ENCODE data around the gene PEAK3. TPM values are rescaled to one million over a fixed set of nuclear protein-coding genes. Genes with fewer than 3 reads are reported as not detected.

The PEAK3 gene
- total RNA-seq, 1 donor from 2014 or later, result not detected

DNA sequence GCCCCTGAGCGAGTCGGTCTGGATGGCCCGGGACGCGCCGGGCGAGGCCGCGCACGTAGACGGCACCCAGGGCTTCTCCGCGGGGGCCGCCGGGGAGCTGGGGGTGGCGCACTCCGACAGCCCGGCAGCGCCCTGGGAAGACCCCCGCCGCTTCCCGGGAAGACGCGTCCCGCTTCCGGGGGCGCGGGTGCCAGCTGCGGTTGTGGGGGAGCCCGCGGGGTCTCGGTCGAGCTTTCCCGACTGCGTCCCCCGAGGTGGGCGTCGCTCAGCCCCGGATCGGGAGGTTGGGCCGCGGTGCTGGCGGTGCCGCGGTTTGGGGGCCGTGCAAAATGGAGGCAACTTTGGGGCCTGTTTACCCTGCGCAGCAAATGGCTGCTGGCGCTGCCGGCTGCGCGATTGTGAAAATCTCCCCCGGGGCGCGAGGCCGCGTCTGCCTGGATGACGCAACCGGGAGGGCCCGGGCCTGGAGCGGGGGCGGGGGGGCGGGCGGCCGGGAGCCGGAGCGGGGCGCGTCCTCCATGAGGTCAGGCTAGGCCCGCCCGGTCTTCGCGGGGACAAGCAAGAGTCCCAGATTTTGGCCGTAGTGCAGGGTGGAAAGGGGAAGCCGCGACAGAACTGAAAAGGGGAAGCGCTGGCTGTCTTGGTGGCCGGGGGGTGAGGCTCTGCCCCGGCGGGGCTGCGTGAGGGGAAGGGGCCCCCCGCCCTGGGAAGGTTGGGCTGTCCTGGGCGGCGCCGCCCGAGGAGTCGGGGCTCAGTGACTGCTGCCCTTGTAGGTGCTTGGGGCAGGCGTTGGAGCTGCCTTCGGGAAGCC lies 11.3 kb downstream of the PEAK3 start:
- Histone ChIP-seq H3K4me3 (ENCODE audit: low read depth, low read length) (peak overlapping the region; percentile 99), H3K27me3 (ENCODE audit: control insufficient read depth, insufficient read depth, low read length) (no peaks in the 10 kb centered on the region), H3K36me3 (ENCODE audit: control insufficient read depth, insufficient read depth, low read length) (peaks cover 17% of the 10 kb centered on the region)
- TF ChIP-seq, protein P1, sequence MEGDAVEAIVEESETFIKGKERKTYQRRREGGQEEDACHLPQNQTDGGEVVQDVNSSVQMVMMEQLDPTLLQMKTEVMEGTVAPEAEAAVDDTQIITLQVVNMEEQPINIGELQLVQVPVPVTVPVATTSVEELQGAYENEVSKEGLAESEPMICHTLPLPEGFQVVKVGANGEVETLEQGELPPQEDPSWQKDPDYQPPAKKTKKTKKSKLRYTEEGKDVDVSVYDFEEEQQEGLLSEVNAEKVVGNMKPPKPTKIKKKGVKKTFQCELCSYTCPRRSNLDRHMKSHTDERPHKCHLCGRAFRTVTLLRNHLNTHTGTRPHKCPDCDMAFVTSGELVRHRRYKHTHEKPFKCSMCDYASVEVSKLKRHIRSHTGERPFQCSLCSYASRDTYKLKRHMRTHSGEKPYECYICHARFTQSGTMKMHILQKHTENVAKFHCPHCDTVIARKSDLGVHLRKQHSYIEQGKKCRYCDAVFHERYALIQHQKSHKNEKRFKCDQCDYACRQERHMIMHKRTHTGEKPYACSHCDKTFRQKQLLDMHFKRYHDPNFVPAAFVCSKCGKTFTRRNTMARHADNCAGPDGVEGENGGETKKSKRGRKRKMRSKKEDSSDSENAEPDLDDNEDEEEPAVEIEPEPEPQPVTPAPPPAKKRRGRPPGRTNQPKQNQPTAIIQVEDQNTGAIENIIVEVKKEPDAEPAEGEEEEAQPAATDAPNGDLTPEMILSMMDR (IDR thresholded peaks at IDR 0.05; ENCODE audit: insufficient read depth, low read length, severe bottlenecking), result no peak
- no peak for FAIRE-seq
- DNase-seq (ENCODE audit: low read depth), result peak; percentile 47

DNA sequence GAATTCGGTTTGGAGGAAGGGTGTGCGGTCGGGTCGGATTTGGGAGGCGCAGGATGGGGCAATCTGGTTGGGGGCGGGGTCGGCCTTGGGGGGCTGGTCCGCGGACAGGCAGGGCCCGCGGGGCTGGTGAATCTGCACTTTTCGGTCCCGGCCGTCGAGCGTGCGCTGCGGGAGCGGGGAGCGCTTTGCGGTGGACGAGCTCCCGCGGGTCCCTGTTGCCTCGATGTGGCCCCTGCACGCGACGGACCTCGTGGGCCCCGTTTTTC lies 11.9 kb downstream of the PEAK3 start:
- peaks cover 15% of the 10 kb centered on the region for H3K36me3 ChIP-seq (ENCODE audit: control insufficient read depth, insufficient read depth, low read length)
- FAIRE-seq (no peak), DNase-seq (ENCODE audit: low read depth) (no peak)
- TF ChIP-seq, protein P1 (IDR thresholded peaks at IDR 0.05; ENCODE audit: insufficient read depth, low read length, severe bottlenecking), result no peak
- H3K27me3 ChIP-seq (ENCODE audit: control insufficient read depth, insufficient read depth, low read length), result no peaks in the 10 kb centered on the region
- peak overlapping the region; percentile 99 for H3K4me3 ChIP-seq (ENCODE audit: low read depth, low read length)

DNA sequence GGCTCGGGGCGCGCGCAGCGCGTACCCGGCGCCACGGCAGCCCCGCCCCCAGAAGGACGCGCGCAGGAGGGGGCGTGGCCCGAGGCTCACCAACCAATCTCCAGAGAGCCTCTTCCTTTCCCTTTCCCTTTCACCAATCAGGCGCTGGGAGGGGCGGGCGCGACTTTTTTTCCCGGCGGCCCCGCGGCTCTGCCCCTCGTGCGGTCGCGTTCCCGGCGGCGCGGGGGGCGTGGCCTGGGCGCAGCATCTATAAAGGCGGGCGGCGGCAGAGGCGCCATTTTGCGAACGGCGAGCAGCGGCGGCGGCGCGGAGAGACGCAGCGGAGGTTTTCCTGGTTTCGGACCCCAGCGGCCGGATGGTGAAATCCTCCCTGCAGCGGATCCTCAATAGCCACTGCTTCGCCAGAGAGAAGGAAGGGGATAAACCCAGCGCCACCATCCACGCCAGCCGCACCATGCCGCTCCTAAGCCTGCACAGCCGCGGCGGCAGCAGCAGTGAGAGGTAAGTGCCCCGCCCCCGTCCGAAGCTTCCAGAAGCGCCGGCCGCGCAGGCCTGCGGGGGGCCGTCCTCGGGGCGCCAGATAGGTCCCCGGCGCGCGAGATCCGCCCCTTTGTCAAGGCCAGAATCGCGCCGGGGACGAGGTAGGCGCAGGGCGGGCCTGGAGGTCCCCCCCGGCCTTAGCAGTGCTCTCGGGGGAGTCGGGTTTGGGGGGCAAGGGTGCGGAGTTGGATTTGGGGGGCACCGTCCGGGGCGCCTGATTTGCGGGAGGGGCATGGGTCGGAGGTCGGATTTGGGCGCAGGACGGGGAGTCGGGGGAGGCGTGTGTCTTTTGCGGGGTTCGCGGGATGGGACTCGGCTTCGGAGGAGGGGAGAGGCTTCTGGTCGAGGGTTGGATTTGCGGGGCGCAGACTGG lies 12.5 kb downstream of the PEAK3 start:
- peak; percentile 76 for DNase-seq (ENCODE audit: low read depth)
- H3K36me3 ChIP-seq (ENCODE audit: control insufficient read depth, insufficient read depth, low read length), result peaks cover 15% of the 10 kb centered on the region
- peak overlapping the region; percentile 99 for H3K4me3 ChIP-seq (ENCODE audit: low read depth, low read length)
- no peaks in the 10 kb centered on the region for H3K27me3 ChIP-seq (ENCODE audit: control insufficient read depth, insufficient read depth, low read length)
- FAIRE-seq, result no peak
- TF ChIP-seq, protein P1 (IDR thresholded peaks at IDR 0.05; ENCODE audit: insufficient read depth, low read length, severe bottlenecking), result no peak

DNA sequence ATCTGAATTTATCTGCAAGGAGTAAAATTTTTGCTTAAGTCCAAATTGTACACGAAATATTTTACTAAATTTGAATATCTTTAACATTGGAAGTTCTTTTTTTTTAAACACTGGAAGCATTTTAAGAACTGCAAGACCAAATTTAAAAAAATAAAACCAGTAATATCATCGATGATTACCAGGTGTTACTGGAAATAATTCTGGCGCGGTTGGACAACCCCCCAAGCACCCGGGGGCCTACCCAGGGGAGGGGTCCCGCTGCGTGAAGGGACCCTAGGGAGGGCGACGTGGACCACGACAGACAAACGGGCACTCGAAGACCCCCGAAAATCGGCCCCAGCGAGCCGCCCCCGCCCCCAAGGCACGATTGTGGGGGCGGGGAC lies 13.1 kb downstream of the PEAK3 start:
- Histone ChIP-seq H3K27me3 (ENCODE audit: control insufficient read depth, insufficient read depth, low read length) (no peaks in the 10 kb centered on the region), H3K4me3 (ENCODE audit: low read depth, low read length) (peak overlapping the region; percentile 99), H3K36me3 (ENCODE audit: control insufficient read depth, insufficient read depth, low read length) (peaks cover 15% of the 10 kb centered on the region)
- DNase-seq (ENCODE audit: low read depth) (no peak), FAIRE-seq (no peak)
- TF ChIP-seq, protein P1 (IDR thresholded peaks at IDR 0.05; ENCODE audit: insufficient read depth, low read length, severe bottlenecking), result no peak

DNA sequence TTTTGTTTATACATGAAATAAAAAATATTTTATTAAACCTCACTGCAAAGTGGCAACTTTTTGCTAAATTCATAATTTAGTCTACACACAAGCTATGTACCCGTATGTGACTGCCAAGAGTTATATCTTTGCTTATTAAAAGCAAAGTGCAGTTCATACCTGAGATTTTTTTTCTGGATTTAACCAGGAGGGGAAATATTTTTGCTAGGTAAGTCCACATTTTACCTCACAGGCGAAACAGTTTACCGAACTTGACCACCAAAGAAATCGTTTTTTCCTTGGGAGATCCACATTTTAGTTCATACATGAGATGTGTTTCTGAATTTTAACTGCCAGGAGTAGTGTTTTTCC lies 13.5 kb downstream of the PEAK3 start:
- H3K36me3 ChIP-seq (ENCODE audit: control insufficient read depth, insufficient read depth, low read length), result peaks cover 14% of the 10 kb centered on the region
- no peaks in the 10 kb centered on the region for H3K27me3 ChIP-seq (ENCODE audit: control insufficient read depth, insufficient read depth, low read length)
- H3K4me3 ChIP-seq (ENCODE audit: low read depth, low read length), result no peak overlapping the region
- DNase-seq (ENCODE audit: low read depth) (no peak), FAIRE-seq (no peak)
- TF ChIP-seq, protein P1 (IDR thresholded peaks at IDR 0.05; ENCODE audit: insufficient read depth, low read length, severe bottlenecking), result no peak

Measured in bronchial epithelial cell (primary cell).